Right atrium auricular region (tissue), 2 donors: ENCODE measurements around the gene NOD1. TPM values are rescaled to one million over a fixed set of nuclear protein-coding genes. Genes with fewer than 3 reads are reported as not detected.

ENCODE experiments used
- DNase-seq: peaks from one replicate; pipeline ENCODE4 v3.0.0-alpha.2; 2019; ENCODE audit warnings: low spot score
- H3K27ac ChIP-seq, 2 donors: fragments of 200-600 bp; sonication (generic); 1 replicate in 1 of 2; 2 replicates in 1 of 2; pipeline ENCODE4 v1.5.1; 2016 to 2019
- H3K27me3 ChIP-seq, 2 donors: fragments of 200-600 bp; sonication (generic); one replicate each; pipeline versions ENCODE4 v1.5.1 to v1.6.0; 2017 to 2019
- H3K36me3 ChIP-seq: fragments of 200-600 bp; sonication (generic); one replicate; pipeline ENCODE4 v1.5.1; 2016
- H3K4me1 ChIP-seq, 2 donors: fragments of 200-600 bp; sonication (generic); one replicate each; pipeline versions ENCODE4 v1.5.1 to v1.6.0; 2017 to 2019
- H3K4me3 ChIP-seq, 2 donors: fragments of 200-600 bp; sonication (generic); 1 replicate in 1 of 2; 2 replicates in 1 of 2; pipeline ENCODE4 v1.5.1; 2017 to 2019; ENCODE audit warnings: mild to moderate bottlenecking in 1 of 2, moderate library complexity in 1 of 2
- H3K9me3 ChIP-seq, 2 donors: fragments of 200-600 bp; sonication (generic); one replicate each; pipeline ENCODE4 v1.5.1; 2019
- CTCF ChIP-seq, 2 donors: fragments of 200-600 bp; sonication (generic); IDR thresholded peaks; one replicate each; pipeline ENCODE4 v1.5.1; 2019; ENCODE audit warnings: antibody characterized with exemption in 2 of 2
- total RNA-seq, 2 donors: library from RNA; depleted of rRNA; stranded (reverse); fragments of >200 nt; gene quantifications; one replicate each; pipeline ENCODE4 v1.1.0, GENCODE V29; 2016

Gene NOD1
- total RNA-seq, 2 donors from 2014 or later, result 9.0 to 11.2 TPM

GRCh38 chr7:30459591-30460245, 18.9 kb downstream of the NOD1 start:
- no peak overlapping the region for H3K4me3 ChIP-seq
- no peaks in the 10 kb centered on the region for H3K9me3 ChIP-seq
- no peaks in the 10 kb centered on the region for H3K27me3 ChIP-seq
- H3K36me3 ChIP-seq, result peaks cover 38% of the 10 kb centered on the region
- H3K27ac ChIP-seq, result peak overlapping the region in 1 of 2 donors; percentile 52
- DNase-seq, result peak; percentile 72
- no peak for TF ChIP-seq CTCF (IDR thresholded peaks at IDR 0.05)
- H3K4me1 ChIP-seq, result peaks cover 0 to 36% of the 10 kb centered on the region in 2 donors

- H3K36me3 ChIP-seq, result peaks cover 46% of the 10 kb centered on the region
- TF ChIP-seq CTCF (IDR thresholded peaks at IDR 0.05), result no peak
- no peaks in the 10 kb centered on the region for H3K27me3 ChIP-seq
- H3K4me1 ChIP-seq, result peaks cover 0 to 30% of the 10 kb centered on the region in 2 donors
- DNase-seq, result no peak
- no peak overlapping the region for H3K27ac ChIP-seq
- no peaks in the 10 kb centered on the region for H3K9me3 ChIP-seq
- no peak overlapping the region for H3K4me3 ChIP-seq
Measured at GRCh38 chr7:30458311-30458710, 20.3 kb downstream of the NOD1 start.

- H3K4me1 ChIP-seq, result peaks cover 0 to 16% of the 10 kb centered on the region in 2 donors
- H3K27ac ChIP-seq, result no peak overlapping the region
- TF ChIP-seq CTCF (IDR thresholded peaks at IDR 0.05), result no peak
- DNase-seq, result no peak
- no peaks in the 10 kb centered on the region for H3K9me3 ChIP-seq
- no peaks in the 10 kb centered on the region for H3K27me3 ChIP-seq
- peaks cover 72% of the 10 kb centered on the region for H3K36me3 ChIP-seq
- H3K4me3 ChIP-seq, result no peak overlapping the region
Measured at GRCh38 chr7:30453921-30454320, 24.7 kb downstream of the NOD1 start.

GRCh38 chr7:30453016-30453415, 25.6 kb downstream of the NOD1 start:
- Histone ChIP-seq H3K36me3 (peaks cover 78% of the 10 kb centered on the region), H3K27ac (no peak overlapping the region), H3K27me3 (no peaks in the 10 kb centered on the region), H3K4me3 (no peak overlapping the region), H3K9me3 (no peaks in the 10 kb centered on the region), H3K4me1 (peaks cover 0 to 23% of the 10 kb centered on the region in 2 donors)
- DNase-seq, result no peak
- TF ChIP-seq CTCF (IDR thresholded peaks at IDR 0.05), result no peak

GRCh38 chr7:30452280-30452930, 26.2 kb downstream of the NOD1 start:
- H3K4me1 ChIP-seq, result peaks cover 0 to 23% of the 10 kb centered on the region in 2 donors
- H3K27me3 ChIP-seq, result no peaks in the 10 kb centered on the region
- no peak overlapping the region for H3K27ac ChIP-seq
- no peak for TF ChIP-seq CTCF (IDR thresholded peaks at IDR 0.05)
- H3K4me3 ChIP-seq, result no peak overlapping the region
- peaks cover 80% of the 10 kb centered on the region for H3K36me3 ChIP-seq
- no peak for DNase-seq
- no peaks in the 10 kb centered on the region for H3K9me3 ChIP-seq
